NCI-H748 treated with DMSO at 0.1 percent for 48 hours (cell line): Measurements from ENCODE around the gene S100A13.
"Not testable (repeated sequence)": the region's sequence is repeated elsewhere in the genome, so short reads cannot be mapped to it uniquely, and the experiment has no call there.

ENCODE experiments used
- DNase-seq: peaks from one replicate; lab custom pipeline; 2025; lab: John Stamatoyannopoulos, UW

S100A13 gene

DNA sequence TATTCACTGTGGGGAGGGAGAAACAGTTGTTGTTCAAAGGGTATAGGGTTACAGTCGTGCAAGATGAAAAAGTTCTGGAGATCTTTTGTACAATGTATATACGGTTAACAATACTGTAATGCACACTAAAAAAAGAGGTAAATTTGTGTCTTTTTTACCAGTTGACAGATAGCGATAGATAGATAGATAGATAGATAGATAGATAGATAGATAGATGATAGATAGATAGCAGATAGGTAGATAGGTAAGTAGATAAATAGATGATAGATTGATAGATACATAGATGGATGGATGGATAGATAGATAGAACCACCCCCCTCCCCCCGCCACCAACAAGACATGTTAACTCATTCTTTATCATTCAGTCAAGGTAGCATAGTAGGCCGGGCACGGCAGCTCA is 24.6 kb downstream of the S100A13 start:
- DNase-seq, result no peak

DNA sequence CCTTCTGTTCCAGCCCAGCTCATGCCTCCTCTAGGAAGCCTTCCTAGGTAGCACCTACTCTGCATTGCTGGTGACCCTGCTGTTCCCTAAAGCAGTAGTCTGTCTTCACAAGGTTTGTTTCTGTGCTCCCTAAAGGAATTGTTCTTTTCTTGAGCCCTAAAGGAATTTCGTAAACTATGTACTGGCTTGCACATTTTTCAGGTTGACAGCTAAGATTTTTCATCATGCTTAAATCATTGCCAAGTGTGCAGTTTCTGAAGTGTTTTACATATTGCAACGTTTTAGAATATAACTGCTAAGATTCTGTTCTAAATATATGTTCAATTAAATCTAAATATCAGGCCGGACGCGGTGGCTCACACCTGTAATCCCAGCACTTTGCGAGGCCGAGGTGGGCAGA is 27.5 kb downstream of the S100A13 start:
- DNase-seq, result no peak

DNA sequence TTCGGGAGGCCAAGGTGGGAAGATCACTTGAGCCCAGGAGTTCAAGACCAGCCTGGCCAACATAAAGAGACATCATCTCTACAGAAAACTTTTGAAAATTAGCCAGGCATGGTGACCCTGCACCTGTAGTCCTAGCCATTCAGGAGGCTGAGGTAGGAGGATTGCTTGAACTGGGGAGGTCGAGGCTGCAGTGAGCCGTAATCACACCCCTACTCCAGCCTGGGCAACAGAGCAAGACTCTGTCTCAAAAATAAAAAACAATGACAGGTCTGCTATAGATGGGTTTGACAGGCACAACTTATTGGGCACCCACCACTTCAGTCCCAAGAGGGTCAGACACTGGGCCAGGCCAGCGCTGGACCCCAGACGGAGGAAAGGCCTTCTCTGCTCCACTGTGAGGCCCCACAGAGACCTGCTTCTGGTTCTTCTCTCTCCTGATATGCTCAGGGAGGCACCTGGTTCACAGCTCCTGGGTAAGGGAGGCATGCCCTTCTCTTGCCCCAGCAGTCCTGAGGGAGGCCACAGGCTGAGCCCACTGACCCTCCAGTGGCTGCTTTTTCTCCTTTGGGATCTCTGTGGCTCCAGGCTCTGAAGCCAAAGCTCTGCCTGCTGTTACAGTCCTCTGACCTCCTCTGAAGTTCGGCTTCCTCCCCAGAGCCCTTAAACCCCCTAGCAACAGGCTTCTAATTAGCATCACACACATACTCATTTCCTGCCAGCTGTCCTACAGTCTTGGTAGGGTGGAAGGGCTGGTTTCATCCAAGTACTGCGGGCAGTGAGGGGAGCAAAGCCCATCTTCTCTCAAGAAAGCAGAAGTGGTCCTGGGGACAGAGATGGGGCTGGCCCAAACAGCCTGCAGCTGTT is 28.8 kb downstream of the S100A13 start:
- DNase-seq, result no peak

DNA sequence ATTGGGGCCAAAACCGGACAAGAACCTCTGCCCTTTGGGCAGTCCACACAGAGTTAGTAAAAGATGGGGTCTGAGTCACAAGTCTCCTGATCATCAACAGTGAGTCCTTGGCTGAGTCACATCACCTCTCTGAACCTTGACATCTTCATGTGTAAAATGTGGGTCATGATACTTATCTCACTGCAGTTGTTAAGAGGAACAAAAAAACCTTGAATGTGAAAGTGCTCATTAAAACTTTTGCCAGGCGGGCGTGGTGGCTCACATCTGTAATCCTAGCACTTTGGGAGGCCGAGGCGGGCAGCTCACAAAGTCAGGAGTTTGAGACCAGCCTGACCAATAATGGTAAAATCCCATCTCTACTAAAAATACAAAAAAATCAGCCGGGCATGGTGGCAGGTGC is 30.1 kb downstream of the S100A13 start:
- no peak for DNase-seq

DNA sequence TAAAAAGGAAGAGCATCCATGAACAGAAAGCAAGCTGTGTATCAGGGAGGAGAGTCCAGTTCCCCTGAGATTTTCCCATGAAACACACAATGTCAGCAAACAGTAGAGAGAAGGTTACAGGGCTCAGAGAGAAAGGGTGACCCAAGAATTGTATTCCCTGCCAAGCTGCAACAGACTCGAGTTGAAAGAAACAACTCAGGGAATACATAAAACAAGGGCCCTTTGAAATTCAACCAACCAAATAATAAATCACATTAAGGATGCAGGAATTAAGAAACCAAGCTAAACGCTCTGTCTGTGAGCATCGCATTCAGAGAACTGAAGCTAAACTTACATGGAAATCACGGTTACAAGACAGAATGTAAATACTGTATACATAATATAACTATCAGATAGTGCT is 34.6 kb downstream of the S100A13 start:
- no peak for DNase-seq

DNA sequence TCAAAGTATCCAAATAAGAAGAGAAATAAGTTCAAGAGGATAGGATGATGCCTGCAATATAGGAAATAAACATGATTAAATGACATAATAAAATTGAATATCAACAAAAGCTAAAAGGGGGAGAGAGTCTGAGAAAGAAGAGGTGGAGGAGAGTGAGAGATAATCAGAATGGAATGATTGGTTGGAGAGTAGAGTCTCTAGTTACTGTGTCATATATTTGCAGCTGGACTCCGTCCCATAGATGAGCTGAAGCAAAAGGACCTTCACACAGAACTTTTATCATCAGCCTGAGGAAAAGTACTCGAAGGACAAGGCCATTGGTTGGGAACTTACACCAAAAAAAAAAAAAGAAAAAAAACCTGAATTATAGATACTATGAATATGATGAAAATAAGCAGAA is 38.8 kb downstream of the S100A13 start:
- no peak for DNase-seq

DNA sequence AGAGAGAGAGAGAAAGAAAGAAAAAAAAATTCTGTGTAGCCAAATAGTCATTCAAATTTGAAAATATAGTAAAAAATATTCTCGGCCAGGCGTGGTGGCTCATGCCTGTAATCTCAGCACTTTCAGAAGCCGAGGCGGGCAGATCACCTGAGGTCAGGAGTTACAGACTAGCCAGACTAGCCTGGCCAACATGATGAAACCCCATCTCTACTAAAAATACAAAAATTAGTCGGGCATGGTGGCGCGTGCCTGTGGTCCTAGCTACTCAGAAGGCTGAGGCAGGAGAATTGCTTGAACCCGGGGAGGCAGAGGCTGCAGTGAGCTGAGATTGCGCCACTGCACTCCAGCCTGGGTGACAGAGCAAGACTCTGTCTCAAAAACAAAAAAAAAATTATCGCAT is 39.3 kb downstream of the S100A13 start:
- DNase-seq, result not testable (repeated sequence)

DNA sequence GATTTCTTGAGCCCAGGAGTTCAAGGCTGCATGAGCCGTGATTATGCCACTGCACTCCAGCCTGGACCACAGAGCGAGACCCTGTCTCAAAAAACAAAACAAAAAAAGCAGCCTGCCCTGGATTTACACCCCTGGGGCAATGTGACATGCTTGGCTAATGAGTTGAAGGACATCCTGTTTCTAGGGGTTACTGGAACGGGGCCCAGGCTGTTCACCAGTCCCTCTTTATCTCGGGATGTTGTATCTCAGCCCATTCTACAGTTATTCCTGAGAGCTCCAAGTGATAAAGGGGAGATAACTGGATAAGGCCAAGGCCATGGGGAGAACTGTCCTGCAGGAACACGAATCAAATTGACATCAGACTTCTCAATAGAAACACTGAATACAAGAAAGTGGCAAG is 40.0 kb downstream of the S100A13 start:
- no peak for DNase-seq

DNA sequence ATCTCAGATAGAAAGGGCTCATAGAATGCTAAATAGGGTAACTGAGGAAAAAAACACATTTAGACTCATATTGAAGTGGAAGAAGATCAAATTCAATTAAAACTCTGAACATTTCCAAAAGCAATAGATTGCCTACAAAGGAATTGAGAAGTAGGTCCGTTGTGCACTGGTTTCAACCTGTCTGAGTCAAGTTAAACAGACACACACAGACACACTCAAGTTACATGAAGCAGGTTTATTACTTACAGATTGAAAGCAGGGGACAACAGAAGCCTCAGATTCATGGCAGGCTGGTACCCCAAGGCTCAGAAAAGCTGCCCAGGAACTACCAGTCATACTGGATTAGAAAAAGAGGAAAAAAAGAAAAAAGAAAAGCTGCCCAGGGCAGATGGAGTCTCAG is 41.0 kb downstream of the S100A13 start:
- DNase-seq, result no peak

DNA sequence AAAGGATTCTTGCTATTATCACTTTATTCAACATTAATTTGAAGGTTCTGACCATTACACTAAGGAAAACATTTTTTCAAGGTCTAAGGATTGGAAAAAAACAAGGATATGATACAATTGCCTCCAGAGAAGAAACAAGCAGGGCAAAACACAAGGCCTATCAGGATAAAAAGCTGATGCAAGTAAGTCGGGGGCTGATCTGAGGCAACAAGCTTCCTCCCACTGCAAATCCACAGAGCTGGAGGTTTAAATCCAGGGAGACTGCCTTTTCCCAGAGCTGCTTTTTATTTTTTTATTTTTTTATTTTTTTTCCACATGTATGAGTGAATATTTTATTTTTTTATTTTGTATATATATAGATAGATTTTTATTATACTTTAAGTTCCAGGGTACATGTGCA is 42.3 kb downstream of the S100A13 start:
- DNase-seq, result no peak

DNA sequence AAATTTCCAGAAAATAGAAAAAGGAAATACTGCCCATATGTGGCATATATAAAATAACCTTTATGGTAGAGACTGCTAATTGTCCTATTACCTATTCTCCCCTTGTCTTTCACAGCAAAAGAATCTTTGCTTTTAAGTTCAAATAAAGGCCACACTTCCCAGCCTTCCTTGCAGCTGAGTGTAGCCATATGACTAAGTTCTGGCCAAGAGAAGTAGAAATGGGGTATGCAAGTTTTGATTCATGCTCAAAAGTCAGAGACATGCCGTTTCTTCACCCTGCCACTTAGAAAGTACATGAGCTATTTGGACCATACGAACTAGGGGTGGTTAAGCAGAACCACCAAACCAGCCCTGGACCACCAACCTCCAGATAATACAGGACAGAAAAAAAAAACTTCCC is 43.3 kb downstream of the S100A13 start:
- DNase-seq, result no peak

DNA sequence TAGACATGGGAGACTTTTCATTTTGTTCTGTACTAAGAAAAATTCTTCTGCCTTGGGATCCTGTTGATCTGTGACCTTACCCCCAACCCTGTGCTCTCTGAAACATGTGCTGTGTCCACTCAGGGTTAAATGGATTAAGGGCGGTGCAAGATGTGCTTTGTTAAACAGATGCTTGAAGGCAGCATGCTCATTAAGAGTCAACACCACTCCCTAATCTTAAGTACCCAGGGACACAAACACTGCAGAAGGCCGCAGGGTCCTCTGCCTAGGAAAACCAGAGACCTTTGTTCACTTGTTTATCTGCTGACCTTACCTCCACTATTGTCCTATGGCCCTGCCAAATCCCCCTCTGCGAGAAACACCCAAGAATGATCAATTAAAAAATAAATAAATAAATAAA is 43.8 kb downstream of the S100A13 start:
- DNase-seq, result not testable (repeated sequence)

DNA sequence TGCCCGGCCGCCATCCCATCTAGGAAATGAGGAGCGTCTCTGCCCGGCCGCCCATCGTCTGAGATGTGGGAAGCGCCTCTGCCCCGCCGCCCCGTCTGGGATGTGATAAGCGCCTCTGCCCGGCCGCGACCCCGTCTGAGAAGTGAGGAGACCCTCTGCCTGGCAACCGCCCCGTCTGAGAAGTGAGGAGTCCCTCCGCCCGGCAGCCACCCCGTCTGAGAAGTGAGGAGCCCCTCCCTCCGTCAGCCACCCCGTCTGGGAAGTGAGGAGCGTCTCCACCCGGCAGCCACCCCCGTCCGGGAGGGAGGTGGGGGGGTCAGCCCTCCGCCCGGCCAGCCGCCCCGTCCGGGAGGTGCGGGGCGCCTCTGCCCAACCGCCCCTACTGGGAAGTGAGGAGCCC is 44.5 kb downstream of the S100A13 start:
- DNase-seq, result not testable (repeated sequence)

DNA sequence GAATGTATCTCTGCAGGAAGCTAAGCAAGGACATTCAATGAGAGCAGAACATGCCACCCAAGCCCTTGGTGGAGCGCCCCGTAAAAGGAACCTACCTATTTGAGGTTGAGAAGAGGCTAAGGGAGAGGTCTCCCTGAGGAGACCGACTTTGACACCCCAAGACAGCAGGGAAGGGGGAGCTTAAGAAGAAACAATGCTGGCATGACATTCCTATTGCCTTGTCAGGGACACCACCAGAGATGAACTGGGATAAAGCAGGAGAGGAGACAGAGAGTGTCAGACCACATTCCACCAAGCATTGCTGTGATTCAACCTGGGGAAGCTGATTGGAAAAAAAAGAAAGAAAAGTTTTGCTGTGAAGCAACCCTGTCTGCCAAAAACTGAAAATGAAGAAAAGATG is 48.4 kb downstream of the S100A13 start:
- no peak for DNase-seq

DNA sequence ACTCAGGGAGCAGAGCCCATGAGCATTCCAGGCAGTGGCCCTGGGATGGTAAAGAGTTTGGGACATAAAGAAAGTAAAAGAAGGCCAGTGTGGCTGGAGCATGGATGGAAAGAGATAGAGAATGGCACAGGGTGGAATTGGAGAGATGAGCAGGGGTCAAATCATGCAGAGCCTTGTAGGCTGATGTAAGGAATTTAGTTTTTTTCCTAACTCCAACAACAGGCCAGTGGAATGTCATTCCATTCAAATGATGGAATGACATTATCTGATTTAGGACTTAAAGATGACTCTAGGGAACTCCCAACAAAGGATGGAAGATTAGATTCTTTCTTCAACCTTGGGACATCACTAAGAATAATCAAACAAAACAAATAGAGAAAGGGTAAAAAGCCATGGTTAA is 48.8 kb downstream of the S100A13 start:
- DNase-seq, result no peak

DNA sequence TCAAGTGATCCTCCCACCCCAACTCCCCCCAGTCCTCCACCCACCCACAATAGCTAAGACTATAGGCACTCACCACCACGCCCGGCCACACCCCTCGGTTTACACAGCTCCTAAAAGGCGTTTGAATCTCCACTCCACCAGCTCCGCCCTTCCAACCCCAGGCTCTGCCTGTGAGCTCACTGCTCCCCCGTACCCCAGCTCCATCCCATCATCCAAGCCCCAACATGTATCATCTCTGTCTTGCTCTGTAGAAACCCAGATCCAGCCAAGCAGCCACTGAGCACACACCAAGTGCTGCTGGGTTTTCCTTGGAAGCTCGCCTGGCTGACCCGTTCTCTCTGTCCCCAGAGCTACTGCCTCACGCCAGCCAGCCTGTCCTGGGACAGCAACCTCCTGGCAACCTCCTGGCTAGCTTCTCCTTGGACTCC is 49.7 kb downstream of the S100A13 start:
- DNase-seq, result no peak

DNA sequence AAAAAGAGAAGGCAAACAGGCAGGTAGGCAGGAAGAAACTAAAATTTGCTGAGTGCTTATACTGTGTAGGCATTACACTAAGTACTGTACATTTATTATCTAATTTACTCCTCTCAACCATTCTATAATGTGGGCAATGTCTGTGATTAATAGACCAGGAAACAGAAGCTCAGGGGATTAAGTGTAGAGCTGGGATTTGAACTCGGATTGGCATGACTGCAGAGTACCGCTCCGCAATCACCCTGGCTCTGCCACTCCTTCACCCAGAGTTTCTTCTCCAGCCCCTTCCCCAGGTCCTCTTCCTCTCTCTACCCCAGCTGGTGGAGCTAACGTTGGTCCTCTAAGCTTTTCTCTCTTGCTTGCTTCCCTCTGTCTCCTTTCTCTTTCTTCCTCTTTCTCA is 50.2 kb downstream of the S100A13 start:
- no peak for DNase-seq

DNA sequence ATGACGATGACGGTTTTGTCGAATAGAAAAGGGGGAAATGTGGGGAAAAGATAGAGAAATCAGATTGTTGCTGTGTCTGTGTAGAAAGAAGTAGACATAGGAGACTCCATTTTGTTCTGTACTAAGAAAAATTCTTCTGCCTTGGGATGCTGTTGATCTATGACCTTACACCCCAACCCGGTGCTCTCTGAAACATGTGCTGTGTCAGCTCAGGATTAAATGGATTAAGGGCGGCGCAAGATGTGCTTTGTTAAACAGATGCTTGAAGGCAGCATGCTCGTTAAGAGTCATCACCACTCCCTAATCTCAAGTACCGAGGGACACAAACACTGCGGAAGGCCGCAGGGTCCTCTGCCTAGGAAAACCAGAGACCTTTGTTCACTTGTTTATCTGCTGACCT is 51.8 kb downstream of the S100A13 start:
- not testable (repeated sequence) for DNase-seq

DNA sequence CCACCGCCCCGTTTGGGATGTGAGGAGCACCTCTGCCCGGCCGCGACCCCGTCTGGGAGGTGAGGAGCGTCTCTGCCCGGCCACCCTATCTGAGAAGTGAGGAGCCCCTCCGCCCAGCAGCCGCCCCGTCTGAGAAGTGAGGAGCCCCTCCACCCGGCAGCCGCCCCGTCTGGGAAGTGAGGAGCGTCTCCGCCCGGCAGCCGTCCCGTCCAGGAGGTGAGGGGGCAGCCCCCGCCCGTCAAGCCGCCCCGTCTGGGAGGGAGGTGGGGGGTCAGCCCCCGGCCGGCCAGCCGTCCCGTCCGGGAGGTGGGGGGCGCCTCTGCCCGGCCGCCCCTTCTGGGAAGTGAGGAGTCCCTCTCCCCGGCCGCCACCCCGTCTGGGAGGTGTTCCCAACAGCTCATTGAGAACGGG is 52.2 kb downstream of the S100A13 start:
- DNase-seq, result not testable (repeated sequence)

DNA sequence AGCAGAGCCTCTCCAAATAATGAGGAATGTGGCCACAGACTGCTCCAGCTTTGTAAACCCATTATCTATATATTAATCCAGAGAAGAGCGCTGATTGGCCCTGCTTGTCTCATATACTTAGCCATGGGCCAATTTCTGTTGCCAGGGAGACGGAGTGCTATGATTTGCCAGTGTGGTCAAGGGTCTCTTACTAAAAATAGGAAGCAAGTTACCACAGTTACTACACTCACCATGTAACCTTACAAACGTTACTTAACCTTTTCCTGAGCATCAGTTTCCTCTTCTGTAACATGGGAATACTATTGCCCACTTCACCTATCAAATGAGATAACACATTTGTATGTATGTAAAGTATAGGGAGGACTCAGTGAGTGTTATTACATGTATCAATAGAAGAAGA is 54.0 kb downstream of the S100A13 start:
- no peak for DNase-seq

DNA sequence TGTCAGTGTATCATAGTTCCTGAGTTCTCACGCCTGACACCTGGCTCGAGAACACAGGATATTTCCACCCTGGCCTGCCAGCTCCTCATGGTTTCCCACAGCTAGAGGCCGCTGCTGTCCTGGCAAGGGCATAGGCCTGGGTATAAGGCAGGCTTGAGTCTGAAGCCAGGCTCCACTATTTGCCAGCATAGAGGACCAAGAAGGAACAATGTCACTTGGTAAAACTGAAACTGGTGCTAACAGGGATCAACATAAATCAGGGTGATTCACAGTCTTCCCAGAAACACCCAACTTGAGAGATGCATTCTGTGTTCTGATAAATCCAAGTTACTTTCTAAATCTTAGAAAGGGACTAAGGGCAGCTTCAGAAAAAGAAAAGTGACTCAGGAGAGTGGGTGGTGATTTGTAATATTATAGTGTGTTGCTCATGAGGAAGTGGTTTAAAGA is 54.7 kb downstream of the S100A13 start:
- DNase-seq, result peak; percentile 16

DNA sequence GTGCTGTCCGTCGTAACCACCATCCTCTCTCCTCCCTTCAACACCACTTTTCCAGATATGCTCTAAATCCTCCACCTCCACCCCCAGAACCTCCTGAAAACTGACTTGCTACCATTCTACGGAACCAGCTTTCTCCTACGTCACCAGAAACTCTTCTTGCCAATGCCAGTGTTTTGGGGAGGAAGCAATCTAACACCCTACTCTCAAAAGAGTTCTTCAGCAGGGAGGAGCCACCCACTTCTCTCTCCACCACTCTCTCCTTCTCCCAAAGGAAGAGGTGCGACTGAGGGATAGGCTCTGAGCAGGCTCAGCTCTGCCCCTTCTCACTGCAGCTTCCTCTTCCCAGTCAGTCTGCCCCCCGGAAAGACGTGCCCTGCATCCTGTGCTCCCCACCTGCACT is 55.6 kb downstream of the S100A13 start:
- DNase-seq, result no peak

DNA sequence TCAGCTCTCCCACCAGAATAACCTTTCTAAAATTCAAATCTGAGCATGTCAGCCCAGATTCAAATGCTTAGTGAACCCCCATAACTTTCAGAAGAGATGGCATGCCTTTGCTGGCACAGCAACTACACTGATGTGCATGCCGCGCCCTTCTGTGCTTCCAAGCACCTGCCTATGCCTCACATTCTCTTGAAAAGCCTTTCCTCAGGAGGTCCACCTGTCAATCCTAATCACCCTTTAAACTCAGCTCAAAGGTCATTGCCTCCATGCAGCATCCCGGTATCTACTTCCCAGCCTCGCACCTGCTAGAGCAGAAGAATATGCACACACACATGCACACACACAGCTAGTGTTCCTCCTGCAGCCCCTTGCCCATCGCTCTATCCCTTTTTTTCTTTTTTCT is 56.4 kb downstream of the S100A13 start:
- no peak for DNase-seq

DNA sequence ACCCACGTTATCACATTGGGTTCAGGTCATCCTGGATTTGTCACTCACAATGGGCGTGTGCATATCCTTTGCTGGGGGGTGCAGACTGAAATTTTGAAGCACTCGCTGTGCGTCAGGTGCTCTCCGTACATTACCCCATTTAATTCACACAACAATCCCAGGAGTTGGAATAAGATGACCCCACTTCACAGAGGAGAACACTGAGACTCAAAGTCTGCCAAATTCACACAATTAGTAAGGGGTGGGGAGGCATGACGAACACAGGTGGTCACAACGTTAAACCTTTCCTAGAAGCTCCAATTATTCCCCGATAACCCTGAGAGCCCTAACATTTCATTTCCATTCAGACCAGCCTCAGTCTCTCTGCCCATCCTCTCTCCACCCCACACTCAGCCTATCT is 57.8 kb downstream of the S100A13 start:
- DNase-seq, result no peak
